GM18511 (cell line): ENCODE results near the gene DNAH11.
"Not testable (repeated sequence)": the region's sequence is repeated elsewhere in the genome, so short reads cannot be mapped to it uniquely, and the experiment has no call there.

Source experiments
- ATAC-seq: cut with Tn5 transposase; IDR thresholded peaks from one replicate; pipeline ENCODE4 v1.9.1; 2021; ENCODE audit warnings: mild to moderate bottlenecking, moderate library complexity; ENCODE audit not compliant: unreplicated experiment

Gene DNAH11

GRCh38 chr7:21704359-21704758 is 161.5 kb downstream of the DNAH11 start:
- ATAC-seq, result no peak

GRCh38 chr7:21706131-21706530 is 163.3 kb downstream of the DNAH11 start:
- ATAC-seq, result no peak

- ATAC-seq, result no peak
Measured at GRCh38 chr7:21707566-21707965, 164.7 kb downstream of the DNAH11 start.

- no peak for ATAC-seq
Measured at GRCh38 chr7:21708096-21708495, 165.3 kb downstream of the DNAH11 start.

- ATAC-seq, result no peak
Measured at GRCh38 chr7:21717323-21717722, 174.5 kb downstream of the DNAH11 start.

- no peak for ATAC-seq
Measured at GRCh38 chr7:21718391-21718790, 175.6 kb downstream of the DNAH11 start.

GRCh38 chr7:21719846-21720245 is 177.0 kb downstream of the DNAH11 start:
- no peak for ATAC-seq

GRCh38 chr7:21722371-21722770 is 179.5 kb downstream of the DNAH11 start:
- ATAC-seq, result no peak

- no peak for ATAC-seq
Measured at GRCh38 chr7:21724562-21724961, 181.7 kb downstream of the DNAH11 start.

- no peak for ATAC-seq
Measured at GRCh38 chr7:21730399-21730798, 187.6 kb downstream of the DNAH11 start.

- ATAC-seq, result no peak
Measured at GRCh38 chr7:21731977-21732376, 189.1 kb downstream of the DNAH11 start.

- not testable (repeated sequence) for ATAC-seq
Measured at GRCh38 chr7:21732956-21733355, 190.1 kb downstream of the DNAH11 start.

GRCh38 chr7:21733837-21734236 is 191.0 kb downstream of the DNAH11 start:
- ATAC-seq, result no peak

GRCh38 chr7:21743493-21743892 is 200.7 kb downstream of the DNAH11 start:
- no peak for ATAC-seq

- ATAC-seq, result no peak
Measured at GRCh38 chr7:21746949-21747348, 204.1 kb downstream of the DNAH11 start.

GRCh38 chr7:21747806-21748205 is 205.0 kb downstream of the DNAH11 start:
- no peak for ATAC-seq

- ATAC-seq, result no peak
Measured at GRCh38 chr7:21749378-21749777, 206.5 kb downstream of the DNAH11 start.

- ATAC-seq, result no peak
Measured at GRCh38 chr7:21753071-21753470, 210.2 kb downstream of the DNAH11 start.

- no peak for ATAC-seq
Measured at GRCh38 chr7:21754963-21755362, 212.1 kb downstream of the DNAH11 start.

GRCh38 chr7:21757537-21758282 is 214.9 kb downstream of the DNAH11 start:
- no peak for ATAC-seq

GRCh38 chr7:21758286-21758685 is 215.4 kb downstream of the DNAH11 start:
- no peak for ATAC-seq

GRCh38 chr7:21762469-21762868 is 219.6 kb downstream of the DNAH11 start:
- no peak for ATAC-seq

GRCh38 chr7:21763818-21764217 is 221.0 kb downstream of the DNAH11 start:
- no peak for ATAC-seq
